Activated gamma-delta T cell (primary cell): ENCODE data around the gene ENTR1.

ENCODE experiments used
- DNase-seq: peaks from one replicate; lab custom pipeline; 2025; lab: John Stamatoyannopoulos, UW
- total RNA-seq, 2 donors: gene quantifications; one replicate each; lab custom pipeline; 2026; lab: John Stamatoyannopoulos, UW

The ENTR1 gene
- 44.7 to 59.1 reads per million in 2 donors for total RNA-seq

DNA sequence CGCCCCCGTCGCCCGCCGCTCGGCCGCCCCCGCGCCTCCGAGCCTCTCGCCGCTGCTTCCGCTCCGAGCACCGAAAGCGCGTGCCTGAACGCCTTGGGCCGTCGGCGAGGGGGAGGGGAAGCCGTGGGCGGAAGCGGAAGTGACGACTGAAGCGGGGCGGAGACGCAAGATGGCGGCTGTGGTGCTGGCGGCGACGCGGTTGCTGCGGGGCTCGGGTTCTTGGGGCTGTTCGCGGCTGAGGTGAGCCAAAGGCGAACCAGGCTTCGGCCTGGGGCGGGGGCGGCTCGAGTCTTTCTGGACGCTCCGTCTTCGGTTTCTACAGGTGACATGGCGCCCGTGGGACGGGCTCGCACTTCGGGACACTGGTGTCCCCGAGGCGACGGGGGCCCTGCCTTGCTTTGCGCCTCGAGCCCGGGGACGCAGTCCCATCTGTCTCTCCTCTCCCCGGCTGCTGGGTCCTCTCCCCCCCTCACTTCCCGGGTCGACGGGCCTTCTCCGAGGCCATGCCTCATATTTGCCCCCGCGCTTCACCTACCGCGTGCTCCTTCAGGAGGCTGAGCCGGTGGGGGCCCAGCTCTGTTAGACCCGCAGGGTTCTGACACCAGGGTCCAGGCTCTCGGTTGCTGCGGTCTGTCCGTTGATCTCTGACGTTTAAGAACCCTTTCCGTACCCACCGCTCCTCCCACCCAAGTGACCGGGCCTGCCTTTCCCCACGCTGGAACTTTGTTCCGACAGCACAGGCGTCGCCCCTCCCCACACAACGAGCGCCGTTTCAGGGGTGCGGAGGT is at the start of gene ENTR1, which contains the start of gene PMPCA:
ENTR1 (minus strand) TSS at position 115 of the 788 bp plus-strand sequence. CDS start 217 bp downstream, outside the sequence.
PMPCA (plus strand) TSS at position 159 of the 788 bp plus-strand sequence; CDS start at position 170, 11 bp downstream.
- peak; percentile 87 for DNase-seq

DNA sequence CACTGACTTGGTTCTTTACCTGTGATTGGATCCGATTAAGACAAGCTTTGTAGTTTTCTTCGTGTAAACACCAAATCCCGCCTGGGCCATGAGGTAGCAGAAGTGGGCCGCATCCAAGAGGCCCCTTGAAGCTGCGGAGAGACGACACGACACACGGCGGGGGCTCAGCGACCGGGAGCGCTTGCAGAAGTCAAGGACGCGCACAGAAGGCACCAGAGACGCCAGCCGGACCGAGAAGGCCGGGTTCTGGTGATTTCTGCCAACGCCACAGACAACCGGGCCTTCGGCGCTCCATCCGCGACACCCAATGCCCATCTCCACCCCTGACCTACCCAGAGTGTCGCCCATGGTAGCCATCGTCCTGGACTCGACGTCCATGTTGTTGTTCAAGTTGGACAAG is 49.0 kb upstream of the ENTR1 start:
- DNase-seq, result no peak

DNA sequence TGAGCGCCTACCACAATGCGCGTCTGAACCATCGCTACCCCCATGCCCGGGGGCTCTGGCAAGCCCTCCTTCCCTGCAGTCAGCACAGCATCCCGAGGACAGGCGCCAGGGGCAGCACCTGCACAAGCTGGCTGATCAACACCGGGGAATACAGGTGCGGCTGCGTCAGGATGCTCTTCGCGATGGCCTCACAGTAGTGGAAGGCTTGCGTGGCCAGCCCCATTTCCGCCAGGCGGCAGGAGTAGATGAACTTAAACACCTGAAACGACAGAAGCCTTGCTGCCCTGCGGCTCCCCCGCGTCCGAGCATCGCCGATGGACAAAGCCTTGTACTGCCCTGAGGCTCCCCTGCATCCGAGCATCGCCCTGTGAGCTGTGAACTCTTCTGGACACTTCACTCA is 46.9 kb upstream of the ENTR1 start:
- DNase-seq, result no peak

GRCh38 chr9:136456258-136456657 is 45.8 kb upstream of the ENTR1 start:
- DNase-seq, result no peak

DNA sequence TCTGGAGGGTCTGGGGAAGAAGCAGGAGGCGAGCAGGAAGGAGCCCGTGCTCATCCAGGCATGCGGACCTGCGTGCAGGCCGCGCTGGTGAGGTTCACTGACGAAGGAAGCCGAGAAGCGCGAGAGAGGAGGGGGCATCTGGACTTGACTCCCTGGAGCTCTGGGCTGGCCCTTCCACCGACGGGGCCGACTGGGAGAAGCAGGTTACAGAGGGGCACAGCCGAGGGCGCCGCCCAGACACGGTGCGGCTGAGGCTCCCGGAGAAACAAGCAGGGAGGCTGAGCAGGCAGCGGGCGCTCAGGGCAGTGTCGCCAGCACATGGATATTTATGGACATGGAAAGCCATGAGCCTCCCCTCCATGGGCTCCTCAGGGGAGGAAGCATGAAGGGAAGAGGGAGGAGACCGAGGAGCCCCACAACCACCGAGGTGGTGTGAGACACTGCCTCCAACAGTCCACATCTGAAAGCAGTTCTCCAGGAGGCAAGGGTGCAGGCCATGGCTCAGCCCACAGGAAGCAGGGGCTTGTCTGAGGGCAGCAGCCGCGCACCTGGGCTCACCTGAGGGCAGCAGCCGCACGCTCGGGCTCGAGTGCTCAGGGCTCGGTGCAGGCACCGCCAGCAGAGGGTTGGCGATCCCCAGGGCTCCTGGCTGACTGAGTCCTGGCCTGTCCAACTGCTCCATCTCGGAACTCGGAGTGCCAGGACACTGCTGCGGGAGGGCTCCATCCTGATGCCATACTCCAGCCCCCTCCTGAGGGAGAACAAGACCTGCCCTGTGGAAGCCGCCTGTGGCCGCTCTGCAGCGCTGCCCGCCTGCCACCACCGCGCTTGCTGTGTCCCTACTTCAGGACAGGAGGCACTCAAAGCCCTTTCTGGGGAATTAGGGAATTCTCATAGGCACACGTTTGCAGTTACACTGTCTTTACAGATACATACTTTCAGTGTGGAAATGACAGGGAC is 44.9 kb upstream of the ENTR1 start:
- no peak for DNase-seq

DNA sequence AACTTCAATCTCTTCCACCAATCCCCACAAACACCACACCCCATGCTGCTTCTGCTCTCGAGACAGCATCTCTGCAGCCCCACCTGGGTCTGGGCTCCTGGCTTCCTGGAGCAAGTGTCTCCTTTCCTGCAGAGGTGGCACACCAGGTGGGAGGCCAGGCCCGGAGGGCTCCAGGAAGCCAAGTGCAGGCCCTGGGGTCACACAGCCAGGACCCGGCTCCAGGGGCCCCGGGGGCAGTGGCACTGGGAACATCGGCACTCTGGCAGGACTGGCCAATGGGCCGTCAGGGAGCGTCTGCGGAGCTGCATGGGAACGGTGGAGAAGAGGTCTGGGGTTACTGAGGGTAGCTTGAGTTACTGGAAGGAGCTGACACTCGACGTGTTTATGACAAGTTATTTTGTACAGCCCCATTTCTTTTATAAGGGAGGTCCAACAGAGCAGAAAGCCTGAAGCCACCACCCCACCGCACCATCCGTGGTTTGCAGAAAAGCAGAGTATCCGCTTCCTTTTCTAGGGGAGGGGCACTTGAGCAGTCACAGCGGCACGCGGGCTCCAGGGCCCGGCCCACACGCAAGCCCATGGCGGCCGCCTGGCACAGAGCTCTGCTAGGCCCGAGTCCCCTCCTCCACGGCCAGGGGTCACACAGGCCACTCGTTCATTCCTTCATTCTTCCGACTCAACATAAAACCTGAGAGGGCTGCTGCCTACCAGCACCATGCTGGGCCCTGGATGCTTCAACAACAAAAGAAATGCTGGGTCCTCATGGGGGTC is 43.8 kb upstream of the ENTR1 start:
- no peak for DNase-seq

DNA sequence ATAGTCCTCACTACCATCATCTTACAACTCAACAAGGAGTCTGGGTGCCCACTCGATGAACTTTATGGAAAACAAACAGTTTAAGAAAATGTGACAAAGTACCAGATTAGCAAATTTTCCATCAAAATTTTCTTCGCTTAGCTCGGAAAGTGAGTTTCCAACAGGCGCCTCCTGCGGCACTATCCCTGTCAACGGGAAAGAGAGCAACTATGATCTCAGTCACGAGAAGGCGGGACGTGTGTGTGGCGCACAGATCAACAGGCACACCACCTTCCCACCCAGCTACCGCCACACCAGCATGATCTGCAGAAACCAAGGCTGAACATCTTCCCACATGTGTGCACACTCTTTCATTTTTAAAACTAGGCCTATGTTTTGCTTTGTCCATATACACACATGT is 42.9 kb upstream of the ENTR1 start:
- no peak for DNase-seq

- no peak for DNase-seq
These were observed 40.9 kb upstream of the ENTR1 start for GRCh38 chr9:136451221-136451877.

- no peak for DNase-seq
These were observed 38.2 kb upstream of the ENTR1 start for GRCh38 chr9:136448655-136449054.

GRCh38 chr9:136447173-136447778 is 36.9 kb upstream of the ENTR1 start:
- DNase-seq, result no peak

GRCh38 chr9:136445799-136446198 is 35.4 kb upstream of the ENTR1 start:
- DNase-seq, result no peak

- DNase-seq, result no peak
These were observed 33.7 kb upstream of the ENTR1 start for GRCh38 chr9:136444102-136444501.

DNA sequence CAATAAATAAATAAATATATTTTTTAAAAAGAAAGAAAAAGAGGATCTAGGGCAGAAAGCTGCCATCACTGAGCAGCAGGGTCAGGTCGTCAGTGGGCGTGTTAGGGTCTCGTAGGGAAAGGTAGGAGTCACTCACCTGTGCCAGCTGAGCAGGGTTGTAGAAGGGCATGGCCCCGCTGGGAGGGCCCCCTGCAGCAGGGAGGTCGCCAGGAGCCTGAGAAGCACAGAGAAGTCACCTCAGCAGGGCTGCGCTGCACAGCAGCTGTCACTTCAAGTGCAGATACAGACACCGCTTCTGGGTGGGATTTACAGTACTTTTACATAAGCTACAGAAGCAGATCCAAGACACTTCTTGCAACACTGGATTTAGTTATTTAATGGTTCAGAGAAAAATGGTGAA is 33.3 kb upstream of the ENTR1 start:
- no peak for DNase-seq

GRCh38 chr9:136443087-136443486 is 32.7 kb upstream of the ENTR1 start:
- DNase-seq, result no peak

GRCh38 chr9:136442265-136442664 is 31.9 kb upstream of the ENTR1 start:
- no peak for DNase-seq

DNA sequence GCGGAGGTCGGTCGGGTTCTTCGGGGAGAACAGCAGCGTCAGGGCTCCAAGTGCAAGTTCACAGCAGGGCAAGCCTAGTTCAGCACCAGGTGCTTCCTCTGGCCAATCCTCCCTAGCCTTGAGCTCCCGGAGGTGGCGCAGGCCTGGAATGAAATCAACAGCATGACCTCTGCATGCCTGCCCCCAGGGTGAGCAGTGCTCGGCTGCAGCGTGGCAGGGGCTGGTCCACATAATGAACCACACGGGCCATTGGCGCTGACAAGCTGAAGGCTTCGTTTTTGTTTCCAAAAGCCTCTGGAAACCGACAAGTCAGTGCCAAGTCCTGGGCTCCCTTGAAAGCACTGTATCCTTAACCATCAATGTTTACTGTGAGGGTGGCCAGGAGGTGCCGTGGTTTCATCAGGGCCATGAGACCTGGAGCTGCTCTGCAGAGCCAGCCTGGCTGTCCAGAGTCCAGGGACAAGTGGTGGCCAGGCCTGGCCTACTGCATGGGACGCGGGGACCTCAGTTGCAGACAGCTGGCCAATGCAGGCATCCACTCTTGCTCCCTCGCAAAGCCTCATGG is 31.3 kb upstream of the ENTR1 start:
- no peak for DNase-seq

DNA sequence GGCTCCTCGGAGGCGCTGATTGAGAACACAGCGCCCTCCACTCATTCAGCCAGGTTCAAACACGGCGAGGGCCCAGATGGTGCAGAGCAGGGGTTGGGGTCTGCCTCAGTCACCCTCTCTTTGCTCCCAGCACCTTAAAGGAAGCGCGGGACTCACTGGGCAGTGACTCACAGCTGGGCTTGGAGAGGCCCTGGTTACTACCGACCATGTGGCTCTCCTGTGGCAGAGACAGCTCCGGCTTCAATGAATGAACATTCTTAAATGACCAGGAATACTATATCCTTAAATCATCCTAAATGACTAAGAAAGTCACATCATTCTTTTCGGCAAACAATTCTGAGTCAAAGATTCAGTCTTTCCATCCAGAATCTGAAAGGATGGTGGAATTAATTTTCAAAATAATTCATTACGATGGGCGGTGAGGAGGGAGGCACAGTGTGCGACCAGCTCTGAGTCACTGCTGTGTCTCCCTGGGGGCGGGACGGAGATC is 30.8 kb upstream of the ENTR1 start:
- DNase-seq, result no peak

DNA sequence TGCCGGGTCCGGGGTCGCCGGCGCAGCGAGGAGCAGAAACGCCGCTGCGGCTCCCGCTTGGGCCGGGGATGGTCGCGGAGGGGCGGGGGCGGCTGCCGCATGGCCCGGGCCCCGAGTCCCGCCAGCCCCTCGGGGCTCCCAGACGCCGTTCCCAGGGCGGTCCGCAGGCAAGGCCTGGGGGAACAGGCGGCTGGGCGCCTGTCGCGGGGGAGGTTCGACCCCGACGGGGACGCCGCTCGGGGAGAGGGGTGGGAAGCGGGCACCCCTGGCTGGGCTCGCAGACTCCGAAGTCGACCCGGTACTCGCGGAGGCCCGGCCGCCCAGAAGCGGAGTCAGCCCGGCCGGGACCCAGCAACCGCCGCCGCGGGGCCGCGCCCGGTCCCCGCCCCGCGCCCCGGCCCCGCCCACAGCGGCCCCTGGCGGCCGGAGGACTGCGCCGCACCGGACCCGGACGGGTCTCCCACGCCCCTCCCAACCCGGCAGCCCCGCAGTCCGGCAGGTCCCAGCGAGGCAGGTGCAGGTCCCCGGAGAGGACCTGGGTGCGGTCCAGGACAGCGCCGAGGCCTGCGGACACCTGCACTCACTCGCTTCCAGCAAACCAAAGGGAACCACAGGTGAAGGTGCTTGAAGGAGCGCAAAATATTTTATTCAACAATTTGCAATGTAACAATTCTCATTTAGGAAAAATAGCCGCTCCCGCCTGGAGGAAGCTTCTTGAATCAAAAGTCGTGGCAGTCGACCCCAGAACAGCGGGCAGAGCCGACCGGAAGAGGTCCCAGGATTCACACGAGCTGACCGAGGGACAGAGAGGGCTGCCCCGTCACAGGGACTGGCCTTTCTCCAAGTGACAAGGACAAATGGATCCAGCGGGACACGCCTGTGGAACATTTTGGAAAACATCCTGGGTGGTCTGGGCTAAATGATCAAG is 29.3 kb upstream of the ENTR1 start, which contains the start of gene INPP5E:
INPP5E (minus strand) TSS at position 365 of the 928 bp plus-strand sequence. CDS start 426 bp downstream, outside the sequence.
- DNase-seq, result peak; percentile 77
